ENCODE results near the gene WNT5A. TPM values are rescaled to one million over a fixed set of nuclear protein-coding genes. Genes with fewer than 3 reads are reported as not detected.

WNT5A gene
- total and polyA plus RNA-seq, 9 of the 15 experiments (the other 6 are each of a cell fraction or from before 2014, with no cell fraction given): 0.11 TPM; not detected in 8

GRCh38 chr3:55490276-55490913, 3.3 kb upstream of the WNT5A start (continued):
- TF ChIP-seq SAP30 (IDR thresholded peaks at IDR 0.05; ENCODE audit: borderline replicate concordance, insufficient read depth, low read depth, low read length, poor library complexity, severe bottlenecking): no peak
- TF ChIP-seq ESRRA (IDR thresholded peaks at IDR 0.05; ENCODE audit: borderline replicate concordance, low read depth): no peak

GRCh38 chr3:55489798-55490132, 2.7 kb upstream of the WNT5A start:
- DNase-seq (ENCODE audit: extremely low read depth in 1 of 4, low spot score in 3 of 4) (no peak), ATAC-seq (no peak), FAIRE-seq (no peak)
- intact Hi-C loops (cut with micrococcal nuclease): loop anchor here (10.0 kb wide), 1 partner anchor 255 kb away; no protein-coding TSS in a partner anchor
- H3K9me1 ChIP-seq (ENCODE audit: control insufficient read depth, insufficient read depth, low read length): no peaks in the 10 kb centered on the region
- H2AFZ ChIP-seq (ENCODE audit: low read depth, low read length): no peak overlapping the region
- H3K4me3 ChIP-seq: no peak overlapping the region
- no TSS peak for BruUV-seq (replicated peaks)
- no peaks in the 10 kb centered on the region for H4K20me1 ChIP-seq (replicated peaks; ENCODE audit: control insufficient read depth, insufficient read depth, low read length)
- no peaks in the 10 kb centered on the region for H3K9me3 ChIP-seq (replicated peaks; ENCODE audit: control insufficient read depth, insufficient read depth, low read depth, low read length)
- H3K9ac ChIP-seq (ENCODE audit: insufficient read depth in 1 of 2, low read depth in 2 of 2, low read length in 2 of 2): no peak overlapping the region
- TF ChIP-seq HNRNPK (IDR thresholded peaks at IDR 0.05; ENCODE audit: low read depth, low read length, poor library complexity, severe bottlenecking): no peak
- WGBS (ENCODE audit: insufficient coverage, low coverage, missing lambda C conversion rate): 0% methylated on average over 4 of the region's 17 CpGs
- peaks cover 0 to 3% of the 10 kb centered on the region in 2 experiments; a peak in 1 of 5 replicates for H3K4me1 ChIP-seq (replicated peaks in 1 of 2; ENCODE audit: control insufficient read depth in 2 of 2, insufficient read depth in 2 of 2, low read length in 2 of 2)
- in situ Hi-C loops (cut with MboI): no loop called here
- H3K27ac ChIP-seq (ENCODE audit: extremely low read depth, low read depth, low read length): no peak overlapping the region
- H3K79me2 ChIP-seq (ENCODE audit: control insufficient read depth, insufficient read depth, low read length): no peaks in the 10 kb centered on the region
- POLR2A ChIA-PET: no interaction called here
- H3K27me3 ChIP-seq (ENCODE audit: control insufficient read depth in 2 of 2, insufficient read depth in 2 of 2, low read length in 2 of 2): peaks cover 0 to 14% of the 10 kb centered on the region in 2 experiments; a peak in 2 of 5 replicates
- no peak overlapping the region for H3K4me2 ChIP-seq (ENCODE audit: insufficient read depth, low read length)
- H3K36me3 ChIP-seq (ENCODE audit: control insufficient read depth, insufficient read depth, low read length): no peaks in the 10 kb centered on the region
- CTCF ChIA-PET (ENCODE audit: low intra/inter-chr PET ratio): no interaction called here

Data from K562 (cell line).